K562 (cell line): Measurements from ENCODE around the gene GNPTAB. TPM values are rescaled to one million over a fixed set of nuclear protein-coding genes. Genes with fewer than 3 reads are reported as not detected.

Experiments
- ATAC-seq: fragments of 200-7000 bp; cut with Tn5 transposase; 3 replicates; pipeline ENCODE4 v1.9.1; 2020; ENCODE audit warnings: moderate library complexity
- BruUV-seq: library from RNA; stranded (reverse); fragments of 400-500 nt; replicated peaks from 2 replicates; lab custom pipeline; 2021; lab: Mats Ljungman, UMichigan
- CTCF ChIA-PET: fragments of 300-600 bp; formaldehyde crosslinking; extraction: SDS; loops from one replicate; lab custom pipeline; 2021; ENCODE audit warnings: low intra/inter-chr PET ratio; lab: Yijun Ruan, JAX
- POLR2A ChIA-PET: fragments of 300-600, 350-650 bp; sonication (Branson Sonifier 250); formaldehyde crosslinking; extraction: SDS; loops from one replicate; lab custom pipeline; 2021; ENCODE audit warnings: antibody characterized with exemption, inconsistent platforms; lab: Yijun Ruan, JAX
- DNase-seq, 4 experiments: peaks; one replicate each; pipeline versions ENCODE4 v3.0.0 to v3.0.0-alpha.2; 2011 to 2018; ENCODE audit warnings: low spot score in 3 of 4, mixed read lengths in 3 of 4; ENCODE audit errors: extremely low read depth in 1 of 4
- FAIRE-seq: peaks from 2 replicates; lab custom pipeline; 2011; peaks lifted over from hg19 to GRCh38; lab: Jason Lieb, UNC
- H2AFZ ChIP-seq: 2 replicates; pipeline ENCODE4 v1.6.0; 2011; ENCODE audit warnings: low read depth, low read length, control low read depth, inconsistent platforms
- H3K27ac ChIP-seq: fragments of 200-600 bp; 3 replicates; pipeline ENCODE4 v1.8.0; 2011; ENCODE audit warnings: low read depth, mild to moderate bottlenecking, control low read depth, inconsistent platforms, low read length, moderate library complexity, mixed read lengths; ENCODE audit errors: extremely low read depth
- H3K27me3 ChIP-seq, 2 experiments: fragments of 300-600 bp in 1 of 2; 2 replicates in 1 of 2; 3 replicates in 1 of 2; pipeline versions ENCODE4 v1.6.0 to v1.8.0; 2011; ENCODE audit warnings: inconsistent platforms in 2 of 2, low read length in 2 of 2, mild to moderate bottlenecking in 1 of 2, mixed read lengths in 1 of 2, moderate library complexity in 1 of 2; ENCODE audit not compliant: control insufficient read depth in 2 of 2, insufficient read depth in 2 of 2
- H3K36me3 ChIP-seq: fragments of 300-600 bp; 3 replicates; pipeline ENCODE4 v1.8.0; 2011; ENCODE audit warnings: mild to moderate bottlenecking, low read length, inconsistent platforms; ENCODE audit not compliant: control insufficient read depth, insufficient read depth
- H3K4me1 ChIP-seq, 2 experiments: fragments of 200-600 bp in 1 of 2; replicated peaks in 1 of 2; 2 replicates in 1 of 2; 3 replicates in 1 of 2; pipeline versions ENCODE4 v1.5.1 to v1.8.0; 2011; ENCODE audit warnings: inconsistent platforms in 2 of 2, low read length in 2 of 2, mild to moderate bottlenecking in 1 of 2, mixed read lengths in 1 of 2, moderate library complexity in 1 of 2; ENCODE audit not compliant: control insufficient read depth in 2 of 2, insufficient read depth in 2 of 2
- H3K4me2 ChIP-seq: 2 replicates; pipeline ENCODE4 v1.6.1; 2011; ENCODE audit warnings: low read length, control low read depth, inconsistent platforms, mixed read lengths; ENCODE audit not compliant: insufficient read depth
- H3K4me3 ChIP-seq: fragments of 200-600 bp; sonication (generic), shearing (Covaris generic); 2 replicates; pipeline ENCODE4 v1.5.1; 2016; ENCODE audit warnings: control low read depth, inconsistent platforms
- H3K79me2 ChIP-seq: fragments of 200-600 bp; 3 replicates; pipeline ENCODE4 v1.8.0; 2011; ENCODE audit warnings: low read length, inconsistent platforms; ENCODE audit not compliant: control insufficient read depth, insufficient read depth
- H3K9ac ChIP-seq, 2 experiments: 2 replicates each; pipeline versions ENCODE4 v1.6.0 to v1.6.1; 2011; ENCODE audit warnings: low read depth in 2 of 2, low read length in 2 of 2, control low read depth in 1 of 2, inconsistent platforms in 1 of 2, mild to moderate bottlenecking in 1 of 2, mixed read lengths in 1 of 2; ENCODE audit not compliant: insufficient read depth in 1 of 2
- H3K9me1 ChIP-seq: one replicate; pipeline ENCODE4 v1.6.0; 2011; ENCODE audit warnings: inconsistent platforms, mild to moderate bottlenecking, low read length, moderate library complexity; ENCODE audit not compliant: control insufficient read depth, insufficient read depth
- H3K9me3 ChIP-seq: replicated peaks from 2 replicates; pipeline ENCODE4 v1.5.1; 2011; ENCODE audit warnings: low read depth, low read length, inconsistent platforms; ENCODE audit not compliant: control insufficient read depth, insufficient read depth
- H4K20me1 ChIP-seq: replicated peaks from 2 replicates; pipeline ENCODE4 v1.6.1; 2011; ENCODE audit warnings: low read length, inconsistent platforms, mixed read lengths; ENCODE audit not compliant: control insufficient read depth, insufficient read depth
- CTBP1 ChIP-seq: fragments of 450-650 bp; IDR thresholded peaks from 2 replicates; pipeline ENCODE4 v1.6.1; 2016; ENCODE audit warnings: borderline replicate concordance
- FOXJ2 ChIP-seq: fragments of 200-800 bp; sonication (Bioruptor generic); IDR thresholded peaks from 2 replicates; pipeline ENCODE4 v1.6.1; 2016; ENCODE audit warnings: missing genetic modification characterization, missing compliant biosample characterization
- HSF4 ChIP-seq: fragments of 250-450 bp; sonication (Bioruptor Pico); IDR thresholded peaks from 2 replicates; pipeline ENCODE4 v2.1.2; 2022; ENCODE audit warnings: mild to moderate bottlenecking, moderate library complexity, borderline replicate concordance
- MBD2 ChIP-seq: sonication (generic); IDR thresholded peaks from 2 replicates; pipeline ENCODE4 v1.6.1; 2016; ENCODE audit warnings: low read depth, borderline replicate concordance
- NFE2 ChIP-seq: IDR thresholded peaks from 2 replicates; pipeline ENCODE4 v1.6.1; 2014; ENCODE audit warnings: antibody characterized with exemption, low read depth
- TCF7L2 ChIP-seq: fragments of 150-350 bp; IDR thresholded peaks from 2 replicates; pipeline ENCODE4 v1.6.1; 2016; ENCODE audit warnings: low read depth, mild to moderate bottlenecking, low read length, moderate library complexity
- ZBTB5 ChIP-seq: fragments of 450-650 bp; IDR thresholded peaks from 2 replicates; pipeline ENCODE4 v1.6.1; 2017; ENCODE audit warnings: antibody characterized with exemption
- ZNF561 ChIP-seq: fragments of 450-650 bp; formaldehyde crosslinking; conservative IDR thresholded peaks from 2 replicates; pipeline ENCODE4 v1.4.0; 2020; ENCODE audit warnings: mild to moderate bottlenecking, moderate library complexity
- ZNF76 ChIP-seq: fragments of 250-450 bp; sonication (Bioruptor Pico); IDR thresholded peaks from 2 replicates; pipeline ENCODE4 v1.4.0; 2020; ENCODE audit warnings: mild to moderate bottlenecking, moderate library complexity, borderline replicate concordance
- WGBS: fragments of 100-300 bp; shearing (Covaris generic); methylation state at CpG from one replicate; pipeline ENCODE4 v1.1.6; 2016; ENCODE audit warnings: low coverage, mixed read lengths; ENCODE audit not compliant: insufficient coverage; ENCODE audit errors: missing lambda C conversion rate; 5-methylcytosine and 5-hydroxymethylcytosine counted together
- in situ Hi-C: fragments of 300-500 bp; cut with MboI; formaldehyde crosslinking; loops from 4 replicates; pipeline ENCODE4 v1.15.0; 2018; ENCODE audit warnings: inconsistent platforms, mixed read lengths
- intact Hi-C: fragments of 100-400 bp; cut with micrococcal nuclease; formaldehyde crosslinking; loops from 2 replicates; pipeline ENCODE4 v1.14.2; 2022
- polyA plus RNA-seq, 8 experiments: library from polyadenylated mRNA; depleted of rRNA in 4 of 8; stranded (reverse) in 5 of 8; unstranded in 3 of 8; fragments of >200 nt; fragmentation: Nextera tagmentation in 2 of 8; fragmentation: Illumina TruSeq in 1 of 8; extraction: Ambion mirVana in 2 of 8; extraction: Trizol in 1 of 8; gene quantifications; 2 replicates each; pipeline versions ENCODE4 v1.2.1 to v1.2.3, GENCODE V29; 2011 to 2014; ENCODE audit warnings: inconsistent platforms in 1 of 8, missing spikeins in 1 of 8
- total RNA-seq, 7 experiments: library from RNA; depleted of rRNA in 6 of 7; stranded (reverse); fragments of >200 nt in 6 of 7; fragmentation: Illumina TruSeq in 2 of 7; extraction: Trizol in 2 of 7; gene quantifications; 2 replicates each; pipeline versions ENCODE4 v1.2.1 to v1.2.3, GENCODE V29; 2011 to 2021; ENCODE audit warnings: low replicate concordance in 1 of 7
- TF ChIP-seq, protein P1 (sequence below): sonication (generic); formaldehyde crosslinking; IDR thresholded peaks from 2 replicates; pipeline ENCODE4 v1.5.0; 2020; ENCODE audit warnings: missing genetic modification reagents

Gene GNPTAB
- total and polyA plus RNA-seq, 9 of the 15 experiments (the other 6 are each of a cell fraction or from before 2014, with no cell fraction given): 5.9 to 23.2 (median 19.3) TPM

DNA sequence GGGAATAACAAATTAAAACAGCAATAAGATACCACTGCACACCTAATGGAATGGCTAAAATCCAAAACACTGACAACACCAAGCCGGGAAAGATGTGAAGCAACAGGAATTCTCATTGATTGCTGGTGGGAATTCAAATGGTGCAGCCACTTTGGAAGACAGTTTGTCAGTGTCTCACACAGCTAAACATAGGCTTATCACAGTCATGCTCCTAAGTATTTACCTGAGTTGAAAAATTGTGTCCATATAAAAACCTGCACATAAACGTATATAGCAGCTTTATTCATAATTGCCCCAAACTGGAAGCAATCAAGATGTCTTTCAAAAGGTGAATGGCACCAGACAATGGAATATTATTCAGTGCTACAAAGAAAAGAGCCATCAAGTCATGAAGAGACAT, 21.6 kb downstream of the GNPTAB start:
- H4K20me1 ChIP-seq: no peaks in the 10 kb centered on the region
- ChIA-PET CTCF (no interaction called here), POLR2A (interaction anchor here (0.7 to 1.9 kb wide), 2 partner anchors 14 to 17 kb away, joined by 3 to 5 read pairs; no protein-coding TSS in a partner anchor)
- no peaks in the 10 kb centered on the region for H3K4me1 ChIP-seq
- intact Hi-C loops: no loop called here
- BruUV-seq: no TSS peak
- TF ChIP-seq, protein P1, sequence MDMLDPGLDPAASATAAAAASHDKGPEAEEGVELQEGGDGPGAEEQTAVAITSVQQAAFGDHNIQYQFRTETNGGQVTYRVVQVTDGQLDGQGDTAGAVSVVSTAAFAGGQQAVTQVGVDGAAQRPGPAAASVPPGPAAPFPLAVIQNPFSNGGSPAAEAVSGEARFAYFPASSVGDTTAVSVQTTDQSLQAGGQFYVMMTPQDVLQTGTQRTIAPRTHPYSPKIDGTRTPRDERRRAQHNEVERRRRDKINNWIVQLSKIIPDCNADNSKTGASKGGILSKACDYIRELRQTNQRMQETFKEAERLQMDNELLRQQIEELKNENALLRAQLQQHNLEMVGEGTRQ (CRISPR knock-in tag): no peak
- no peak for TF ChIP-seq ZBTB5
- no peak for TF ChIP-seq ZNF561 (CRISPR knock-in tag)
- no peak for TF ChIP-seq MBD2
- no peak for TF ChIP-seq TCF7L2
- TF ChIP-seq CTBP1: no peak
- TF ChIP-seq FOXJ2: no peak
- no peak for TF ChIP-seq NFE2
- TF ChIP-seq HSF4: no peak
- TF ChIP-seq ZNF76: no peak
- H3K9me1 ChIP-seq: no peaks in the 10 kb centered on the region
- no peaks in the 10 kb centered on the region for H3K79me2 ChIP-seq
- H3K36me3 ChIP-seq: no peaks in the 10 kb centered on the region
- in situ Hi-C loops: no loop called here
- H3K27ac ChIP-seq: no peak overlapping the region
- H3K4me2 ChIP-seq: no peak overlapping the region
- no peaks in the 10 kb centered on the region for H3K27me3 ChIP-seq
- ATAC-seq: no peak
- H3K4me3 ChIP-seq: no peak overlapping the region
- H3K9me3 ChIP-seq: no peaks in the 10 kb centered on the region
- FAIRE-seq: no peak
- H2AFZ ChIP-seq: no peak overlapping the region
- WGBS: 43% methylated on average over 2 of the region's 2 CpGs
- no peak for DNase-seq
- H3K9ac ChIP-seq: no peak overlapping the region
